B cell (primary cell): Measurements from ENCODE around the gene TNIP1.

ENCODE experiments used
- EZH2 ChIP-seq: IDR thresholded peaks from 2 replicates; pipeline ENCODE4 v1.6.1; 2012; ENCODE audit warnings: borderline replicate concordance, low read depth, mild to moderate bottlenecking, moderate library complexity, low read length; ENCODE audit not compliant: insufficient read depth, poor library complexity, severe bottlenecking
- TF ChIP-seq, protein P1 (sequence below): fragments of 200-600 bp; IDR thresholded peaks from one replicate; pipeline ENCODE4 v1.8.0; 2022; ENCODE audit warnings: antibody characterized with exemption, mild to moderate bottlenecking

GRCh38 chr5:151079838-151080612, 809 bp downstream of the TNIP1 start:
- TF ChIP-seq EZH2, result no peak
- TF ChIP-seq, protein P1, sequence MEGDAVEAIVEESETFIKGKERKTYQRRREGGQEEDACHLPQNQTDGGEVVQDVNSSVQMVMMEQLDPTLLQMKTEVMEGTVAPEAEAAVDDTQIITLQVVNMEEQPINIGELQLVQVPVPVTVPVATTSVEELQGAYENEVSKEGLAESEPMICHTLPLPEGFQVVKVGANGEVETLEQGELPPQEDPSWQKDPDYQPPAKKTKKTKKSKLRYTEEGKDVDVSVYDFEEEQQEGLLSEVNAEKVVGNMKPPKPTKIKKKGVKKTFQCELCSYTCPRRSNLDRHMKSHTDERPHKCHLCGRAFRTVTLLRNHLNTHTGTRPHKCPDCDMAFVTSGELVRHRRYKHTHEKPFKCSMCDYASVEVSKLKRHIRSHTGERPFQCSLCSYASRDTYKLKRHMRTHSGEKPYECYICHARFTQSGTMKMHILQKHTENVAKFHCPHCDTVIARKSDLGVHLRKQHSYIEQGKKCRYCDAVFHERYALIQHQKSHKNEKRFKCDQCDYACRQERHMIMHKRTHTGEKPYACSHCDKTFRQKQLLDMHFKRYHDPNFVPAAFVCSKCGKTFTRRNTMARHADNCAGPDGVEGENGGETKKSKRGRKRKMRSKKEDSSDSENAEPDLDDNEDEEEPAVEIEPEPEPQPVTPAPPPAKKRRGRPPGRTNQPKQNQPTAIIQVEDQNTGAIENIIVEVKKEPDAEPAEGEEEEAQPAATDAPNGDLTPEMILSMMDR, result no peak
